ENCODE results near the gene OPCML.

Gene OPCML

GRCh38 chr11:132463295-132464002, 1068.9 kb downstream of the OPCML start:
- TF ChIP-seq, protein P1, sequence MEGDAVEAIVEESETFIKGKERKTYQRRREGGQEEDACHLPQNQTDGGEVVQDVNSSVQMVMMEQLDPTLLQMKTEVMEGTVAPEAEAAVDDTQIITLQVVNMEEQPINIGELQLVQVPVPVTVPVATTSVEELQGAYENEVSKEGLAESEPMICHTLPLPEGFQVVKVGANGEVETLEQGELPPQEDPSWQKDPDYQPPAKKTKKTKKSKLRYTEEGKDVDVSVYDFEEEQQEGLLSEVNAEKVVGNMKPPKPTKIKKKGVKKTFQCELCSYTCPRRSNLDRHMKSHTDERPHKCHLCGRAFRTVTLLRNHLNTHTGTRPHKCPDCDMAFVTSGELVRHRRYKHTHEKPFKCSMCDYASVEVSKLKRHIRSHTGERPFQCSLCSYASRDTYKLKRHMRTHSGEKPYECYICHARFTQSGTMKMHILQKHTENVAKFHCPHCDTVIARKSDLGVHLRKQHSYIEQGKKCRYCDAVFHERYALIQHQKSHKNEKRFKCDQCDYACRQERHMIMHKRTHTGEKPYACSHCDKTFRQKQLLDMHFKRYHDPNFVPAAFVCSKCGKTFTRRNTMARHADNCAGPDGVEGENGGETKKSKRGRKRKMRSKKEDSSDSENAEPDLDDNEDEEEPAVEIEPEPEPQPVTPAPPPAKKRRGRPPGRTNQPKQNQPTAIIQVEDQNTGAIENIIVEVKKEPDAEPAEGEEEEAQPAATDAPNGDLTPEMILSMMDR (IDR thresholded peaks at IDR 0.05) = no peak
- TF ChIP-seq ZFX (IDR thresholded peaks at IDR 0.05; ENCODE audit: borderline replicate concordance) = no peak
- H3K27ac ChIP-seq = no peak overlapping the region

- H3K27ac ChIP-seq = no peak overlapping the region
- no peak for TF ChIP-seq ZFX (IDR thresholded peaks at IDR 0.05; ENCODE audit: borderline replicate concordance)
- TF ChIP-seq, protein P1 (IDR thresholded peaks at IDR 0.05) = no peak
Observed at GRCh38 chr11:132459736-132460135, 1072.6 kb downstream of the OPCML start.

- TF ChIP-seq ZFX (IDR thresholded peaks at IDR 0.05; ENCODE audit: borderline replicate concordance) = no peak
- TF ChIP-seq, protein P1 (IDR thresholded peaks at IDR 0.05) = no peak
- H3K27ac ChIP-seq = no peak overlapping the region
Observed at GRCh38 chr11:132457445-132457844, 1074.9 kb downstream of the OPCML start.

GRCh38 chr11:132456751-132457328, 1075.5 kb downstream of the OPCML start:
- no peak overlapping the region for H3K27ac ChIP-seq
- TF ChIP-seq, protein P1 (IDR thresholded peaks at IDR 0.05) = no peak
- TF ChIP-seq ZFX (IDR thresholded peaks at IDR 0.05; ENCODE audit: borderline replicate concordance) = no peak

- no peak overlapping the region for H3K27ac ChIP-seq
- no peak for TF ChIP-seq ZFX (IDR thresholded peaks at IDR 0.05; ENCODE audit: borderline replicate concordance)
- TF ChIP-seq, protein P1 (IDR thresholded peaks at IDR 0.05) = no peak
Observed at GRCh38 chr11:132455044-132455443, 1077.3 kb downstream of the OPCML start.

- TF ChIP-seq ZFX (IDR thresholded peaks at IDR 0.05; ENCODE audit: borderline replicate concordance) = no peak
- TF ChIP-seq, protein P1 (IDR thresholded peaks at IDR 0.05) = no peak
- H3K27ac ChIP-seq = no peak overlapping the region
Observed at GRCh38 chr11:132453406-132453805, 1078.9 kb downstream of the OPCML start.

GRCh38 chr11:132452616-132453015, 1079.7 kb downstream of the OPCML start:
- TF ChIP-seq ZFX (IDR thresholded peaks at IDR 0.05; ENCODE audit: borderline replicate concordance) = no peak
- TF ChIP-seq, protein P1 (IDR thresholded peaks at IDR 0.05) = no peak
- H3K27ac ChIP-seq = no peak overlapping the region
